Mesangial cell (primary cell): ENCODE measurements around the gene ZNF816. TPM values are rescaled to one million over a fixed set of nuclear protein-coding genes. Genes with fewer than 3 reads are reported as not detected.

Experiments used
- total RNA-seq: library from RNA; depleted of rRNA; stranded (reverse); fragments of >200 nt; gene quantifications from 2 replicates; pipeline ENCODE4 v1.2.3, GENCODE V29; 2015

Gene ZNF816
- 6.1 and 6.5 TPM in 2 replicates for total RNA-seq

GRCh38 chr19:52962394-52963246, at the start of gene ZNF816:
Gene ZNF816, minus strand, starts transcription at chr19:52962881. Its CDS starts 6,792 bp downstream, at chr19:52956089.

GRCh38 chr19:52922841-52923777, 39.6 kb downstream of the ZNF816 start, which contains the start of gene ZNF888:
Gene ZNF888, minus strand, starts transcription at chr19:52923428. Its CDS starts 5,555 bp downstream, at chr19:52917873.

Other genes with a start within 250 kb of the ZNF816 start
- 8.1 and 9.1 TPM in 2 replicates for gene ZNF611, start 227.8 kb downstream of the ZNF816 start, total RNA-seq
- 2.0 and 3.9 TPM in 2 replicates for gene ZNF600, start 176.1 kb downstream of the ZNF816 start, total RNA-seq
- 7.0 and 16.4 TPM in 2 replicates for gene ZNF28, start 141.2 kb downstream of the ZNF816 start, total RNA-seq
- gene ZNF468, start 105.3 kb downstream of the ZNF816 start, total RNA-seq: 9.1 and 12.0 TPM in 2 replicates
- gene ZNF320, start 65.2 kb downstream of the ZNF816 start, total RNA-seq: 6.8 and 15.2 TPM in 2 replicates
- 3.3 and 5.8 TPM in 2 replicates for gene ZNF888, start 39.5 kb downstream of the ZNF816 start, total RNA-seq
- gene ERVV-1, start 51.0 kb upstream of the ZNF816 start, total RNA-seq: not detected in 2 replicates
- gene ERVV-2, start 81.9 kb upstream of the ZNF816 start, total RNA-seq: not detected in 2 replicates
- gene ZNF160, start 140.5 kb upstream of the ZNF816 start, total RNA-seq: 8.3 and 17.1 TPM in 2 replicates
- gene ZNF415, start 170.0 kb upstream of the ZNF816 start, total RNA-seq: 0.98 and 2.2 TPM in 2 replicates
- 3.6 and 5.6 TPM in 2 replicates for gene ZNF347, start 196.2 kb upstream of the ZNF816 start, total RNA-seq
- gene ZNF665, start 230.5 kb upstream of the ZNF816 start, total RNA-seq: 0.76 and 1.8 TPM in 2 replicates